ENCODE data around the gene KCNQ1.

Gene KCNQ1

GRCh38 chr11:2586087-2586792 lies 141.4 kb downstream of the KCNQ1 start:
- DNase-seq, result no peak

- no peak for DNase-seq
Observed at GRCh38 chr11:2586793-2587131, 142.0 kb downstream of the KCNQ1 start.

GRCh38 chr11:2587132-2587930 lies 142.5 kb downstream of the KCNQ1 start:
- DNase-seq, result no peak

GRCh38 chr11:2587976-2588748 lies 143.4 kb downstream of the KCNQ1 start:
- DNase-seq, result no peak

GRCh38 chr11:2588809-2589537 lies 144.2 kb downstream of the KCNQ1 start:
- no peak for DNase-seq

- DNase-seq, result no peak
Observed at GRCh38 chr11:2589538-2589934, 144.7 kb downstream of the KCNQ1 start.

GRCh38 chr11:2590131-2590964 lies 145.5 kb downstream of the KCNQ1 start:
- DNase-seq, result no peak

GRCh38 chr11:2590965-2591754 lies 146.4 kb downstream of the KCNQ1 start:
- no peak for DNase-seq

GRCh38 chr11:2591805-2592204 lies 147.0 kb downstream of the KCNQ1 start:
- DNase-seq, result no peak

- no peak for DNase-seq
Observed at GRCh38 chr11:2592559-2593392, 148.0 kb downstream of the KCNQ1 start.

- DNase-seq, result no peak
Observed at GRCh38 chr11:2593393-2593950, 148.7 kb downstream of the KCNQ1 start.

GRCh38 chr11:2594267-2594666 lies 149.5 kb downstream of the KCNQ1 start:
- DNase-seq, result no peak

GRCh38 chr11:2595204-2595603 lies 150.4 kb downstream of the KCNQ1 start:
- DNase-seq, result no peak

GRCh38 chr11:2599561-2600189 lies 154.9 kb downstream of the KCNQ1 start:
- DNase-seq, result no peak

- DNase-seq, result no peak
Observed at GRCh38 chr11:2609345-2609744, 164.5 kb downstream of the KCNQ1 start.

- DNase-seq, result no peak
Observed at GRCh38 chr11:2612884-2613571, 168.2 kb downstream of the KCNQ1 start.

- DNase-seq, result no peak
Observed at GRCh38 chr11:2621894-2622293, 177.1 kb downstream of the KCNQ1 start.

- no peak for DNase-seq
Observed at GRCh38 chr11:2625183-2625582, 180.4 kb downstream of the KCNQ1 start.

- DNase-seq, result no peak
Observed at GRCh38 chr11:2630679-2631078, 185.9 kb downstream of the KCNQ1 start.
